HG03432 (cell line): Measurements from ENCODE around the gene SEMA3C.

ENCODE experiments used
- ATAC-seq: cut with Tn5 transposase; IDR thresholded peaks from one replicate; pipeline ENCODE4 v1.9.1; 2021; ENCODE audit warnings: mild to moderate bottlenecking, moderate library complexity; ENCODE audit not compliant: unreplicated experiment

The SEMA3C gene

GRCh38 chr7:80785276-80785675 is 133.6 kb downstream of the SEMA3C start:
- no peak for ATAC-seq

GRCh38 chr7:80783678-80784327 is 135.0 kb downstream of the SEMA3C start:
- ATAC-seq, result no peak

DNA sequence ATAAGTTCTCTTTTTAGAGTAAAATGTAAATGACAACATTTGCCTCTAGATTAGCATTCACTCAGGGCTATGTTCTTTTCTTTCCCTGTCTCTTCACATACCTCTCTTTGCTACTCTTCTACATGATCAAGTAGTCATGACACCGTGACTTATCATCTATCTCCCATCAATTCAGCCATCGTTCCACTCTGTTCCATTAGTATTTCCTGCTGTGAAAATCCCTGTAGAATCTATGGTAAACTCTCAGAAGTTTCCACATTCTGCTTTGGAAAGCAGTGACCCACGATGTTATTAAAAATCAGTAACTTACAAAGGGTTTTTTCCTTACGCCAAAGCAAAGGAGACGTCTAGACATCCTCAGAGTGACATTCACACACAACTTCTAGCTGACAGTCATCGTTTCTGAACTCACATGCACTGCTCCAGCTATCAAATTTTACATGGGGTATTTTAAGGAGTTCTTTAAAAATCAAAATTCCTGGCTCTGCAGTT is 135.6 kb downstream of the SEMA3C start:
- ATAC-seq, result no peak

DNA sequence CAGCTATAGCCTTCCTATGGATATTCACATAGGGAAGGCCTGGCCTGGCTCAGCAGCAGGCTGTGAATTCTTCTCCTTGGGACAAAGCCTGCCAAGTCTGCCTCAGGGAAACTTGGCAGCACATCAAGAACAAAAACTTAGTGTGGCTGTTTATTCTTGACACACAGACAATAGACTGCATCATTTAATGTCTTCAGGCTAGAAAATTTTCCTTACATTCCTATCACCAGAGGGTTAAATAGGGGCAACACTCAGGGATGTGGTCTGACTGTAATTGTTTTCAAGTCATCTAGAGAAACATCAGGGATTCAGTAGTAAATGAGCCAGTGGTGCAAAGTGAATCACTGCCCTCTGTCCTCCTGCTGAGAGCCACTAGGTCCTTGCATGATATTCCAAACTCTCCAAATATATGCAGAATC is 137.3 kb downstream of the SEMA3C start:
- no peak for ATAC-seq

DNA sequence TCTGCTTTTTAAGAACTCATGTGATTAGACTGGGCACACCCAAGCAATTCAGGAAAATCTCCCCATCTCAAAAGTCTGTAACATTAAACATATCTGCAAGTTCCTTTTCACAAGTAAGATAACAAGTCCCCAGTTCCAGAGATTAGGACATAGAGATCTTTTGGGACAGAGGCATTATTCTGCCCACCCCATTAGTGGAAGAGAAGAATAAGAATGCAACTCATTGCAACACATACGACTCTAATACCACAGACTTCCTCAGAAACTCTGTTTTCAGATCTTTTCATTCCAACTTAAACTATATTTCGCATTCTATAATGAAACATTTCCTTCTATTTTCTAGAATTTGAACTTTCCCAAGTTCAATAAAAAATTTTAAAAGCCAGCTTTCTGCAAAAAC is 137.7 kb downstream of the SEMA3C start:
- no peak for ATAC-seq

DNA sequence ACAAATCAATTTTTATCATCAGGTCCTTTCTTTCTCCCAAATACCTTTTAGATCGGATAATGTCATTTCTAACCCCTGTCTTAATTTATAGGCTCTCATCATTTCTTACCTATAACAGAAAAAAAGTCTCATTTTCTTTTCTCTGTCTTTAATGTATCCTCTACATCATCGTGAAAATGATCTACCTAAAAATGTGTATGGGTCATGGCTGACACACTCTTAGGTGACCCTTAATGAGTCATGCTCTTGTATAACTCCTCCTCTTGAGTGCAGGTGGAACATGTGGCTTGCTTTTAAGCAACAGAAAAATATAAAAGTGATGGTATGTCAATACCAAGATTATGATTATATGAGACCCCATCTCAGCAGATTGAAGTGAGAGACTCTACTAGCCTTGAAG is 139.4 kb downstream of the SEMA3C start:
- no peak for ATAC-seq

GRCh38 chr7:80775897-80776296 is 143.0 kb downstream of the SEMA3C start:
- ATAC-seq, result no peak

DNA sequence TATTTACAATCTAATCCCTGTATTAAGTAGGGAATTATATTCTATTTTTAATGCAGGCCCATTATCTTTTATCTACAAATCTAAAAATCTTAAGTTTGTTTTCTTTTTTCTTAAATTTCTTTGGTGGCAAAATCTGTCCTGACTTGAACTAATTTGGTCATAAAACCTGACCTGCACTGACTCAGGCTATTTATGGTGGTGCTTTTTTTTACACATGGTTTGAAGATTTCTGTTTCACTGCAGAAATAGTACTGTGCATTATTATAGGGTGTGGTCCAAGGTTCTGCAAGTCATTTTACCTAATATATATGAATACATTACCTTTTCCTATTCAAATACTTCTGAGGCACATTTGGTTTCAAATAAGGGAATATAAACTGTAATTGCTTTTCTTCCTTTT is 143.4 kb downstream of the SEMA3C start:
- no peak for ATAC-seq

DNA sequence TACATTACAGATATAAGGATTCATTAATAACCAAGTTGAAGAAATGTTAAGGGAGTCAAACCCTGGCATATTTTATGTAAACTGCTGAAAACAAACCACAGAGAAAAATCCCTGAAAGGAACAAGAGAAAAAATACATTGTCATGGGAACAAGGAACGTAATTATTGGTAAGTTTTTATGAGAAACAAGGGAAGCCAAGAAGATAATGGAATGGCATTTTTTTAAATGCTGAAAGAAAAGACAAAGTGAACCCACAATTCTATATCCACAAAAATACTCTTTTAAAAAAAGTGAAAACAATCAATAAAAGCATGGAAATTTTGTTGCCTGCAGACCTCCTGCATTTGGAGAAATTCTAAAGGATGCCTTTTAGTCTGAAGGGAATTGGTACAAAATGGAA is 144.0 kb downstream of the SEMA3C start:
- no peak for ATAC-seq

GRCh38 chr7:80773787-80774508 is 144.9 kb downstream of the SEMA3C start:
- no peak for ATAC-seq

DNA sequence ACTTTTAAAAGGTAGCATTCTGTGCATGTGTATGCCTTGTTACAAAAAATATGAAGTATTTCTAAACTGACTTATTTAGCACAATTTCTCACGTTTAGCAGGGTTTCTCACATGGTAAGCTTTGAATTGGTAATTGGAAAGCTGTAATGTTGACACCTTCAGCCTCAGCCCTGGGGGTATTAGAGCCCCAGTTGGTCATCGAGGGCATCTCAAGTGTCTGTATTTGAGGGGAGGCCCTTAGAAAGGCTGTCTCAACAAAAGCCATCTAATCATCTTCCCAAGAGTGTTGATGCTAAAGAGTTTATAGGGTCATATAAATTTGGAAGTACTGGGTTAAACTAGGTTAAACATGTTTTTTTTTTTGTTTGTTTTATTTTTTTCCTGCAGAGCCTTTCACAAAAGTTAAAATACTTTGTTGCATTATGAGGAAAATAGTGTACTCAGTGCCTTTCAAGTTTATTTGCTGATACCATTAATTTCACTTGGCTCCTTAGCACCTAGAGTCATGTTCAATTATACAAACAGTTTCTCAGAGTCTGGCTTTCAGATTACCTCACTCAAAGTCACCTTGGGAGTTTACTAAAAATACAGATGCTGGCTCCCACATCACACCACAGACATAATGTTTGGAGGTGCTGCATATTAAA is 146.4 kb downstream of the SEMA3C start:
- no peak for ATAC-seq

DNA sequence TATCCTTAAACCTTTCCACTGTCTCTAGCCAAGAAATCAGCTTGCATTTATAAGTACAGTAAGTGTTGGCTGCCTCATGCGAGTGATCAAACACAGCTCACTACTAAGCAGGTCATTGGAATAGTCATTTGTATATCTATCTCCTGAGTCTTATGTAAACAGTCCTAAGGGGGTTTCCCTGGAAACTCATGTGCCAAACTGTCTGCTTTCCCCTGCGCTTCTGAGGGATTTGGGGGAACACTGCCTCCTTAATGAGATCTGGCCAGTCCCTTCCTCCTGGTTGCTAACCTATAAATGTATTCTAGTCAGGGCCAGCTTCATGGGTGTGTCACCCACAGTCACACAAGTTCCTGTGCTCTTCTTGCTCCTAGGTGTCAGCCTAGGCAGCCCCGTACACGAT is 147.3 kb downstream of the SEMA3C start:
- no peak for ATAC-seq

GRCh38 chr7:80770675-80771081 is 148.2 kb downstream of the SEMA3C start:
- ATAC-seq, result peak; percentile 92

GRCh38 chr7:80770061-80770460 is 148.8 kb downstream of the SEMA3C start:
- ATAC-seq, result no peak

- no peak for ATAC-seq
These were observed 150.1 kb downstream of the SEMA3C start for GRCh38 chr7:80768756-80769155.

GRCh38 chr7:80767654-80768053 is 151.2 kb downstream of the SEMA3C start:
- no peak for ATAC-seq

- no peak for ATAC-seq
These were observed 152.1 kb downstream of the SEMA3C start for GRCh38 chr7:80766724-80767123.

DNA sequence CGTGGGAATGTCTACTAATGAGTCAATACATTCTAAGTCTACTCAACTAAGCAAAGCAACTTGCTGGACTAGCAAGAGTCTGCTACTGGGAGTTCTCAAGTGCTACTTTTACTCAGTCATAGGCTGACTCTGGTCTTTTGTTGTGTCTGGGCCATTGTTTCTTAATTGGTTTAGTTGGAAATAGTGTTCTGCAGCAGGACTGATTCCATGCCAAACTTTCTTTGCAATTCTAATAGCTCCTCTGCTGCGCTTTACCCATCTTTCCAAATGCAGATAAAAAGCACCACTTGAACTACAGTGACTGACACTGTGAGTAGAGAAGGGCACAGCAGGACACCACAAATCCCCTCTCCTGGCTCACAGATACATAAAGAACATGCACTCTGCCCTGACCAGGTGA is 154.7 kb downstream of the SEMA3C start:
- no peak for ATAC-seq

GRCh38 chr7:80763704-80764103 is 155.1 kb downstream of the SEMA3C start:
- no peak for ATAC-seq

DNA sequence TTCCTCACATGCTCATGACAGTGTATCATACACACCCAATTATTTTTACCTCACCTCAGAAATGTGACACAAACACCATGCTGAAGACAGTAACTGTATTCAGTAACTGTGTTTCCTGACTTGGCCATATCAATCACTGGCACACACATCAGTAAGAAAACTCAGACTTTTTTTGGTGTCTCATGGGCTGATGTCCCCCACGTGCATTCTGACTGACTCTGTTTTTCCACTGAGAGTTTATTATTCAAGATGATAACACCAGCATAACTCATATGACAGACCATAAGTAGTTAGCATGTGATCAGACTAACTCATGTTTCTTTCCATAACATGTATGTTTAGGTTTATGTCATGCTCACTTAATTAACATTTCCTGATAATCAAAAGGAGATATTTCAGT is 155.6 kb downstream of the SEMA3C start:
- ATAC-seq, result no peak

GRCh38 chr7:80760292-80760691 is 158.6 kb downstream of the SEMA3C start:
- ATAC-seq, result no peak
